ENCODE measurements around the gene C18orf32.

The C18orf32 gene

DNA sequence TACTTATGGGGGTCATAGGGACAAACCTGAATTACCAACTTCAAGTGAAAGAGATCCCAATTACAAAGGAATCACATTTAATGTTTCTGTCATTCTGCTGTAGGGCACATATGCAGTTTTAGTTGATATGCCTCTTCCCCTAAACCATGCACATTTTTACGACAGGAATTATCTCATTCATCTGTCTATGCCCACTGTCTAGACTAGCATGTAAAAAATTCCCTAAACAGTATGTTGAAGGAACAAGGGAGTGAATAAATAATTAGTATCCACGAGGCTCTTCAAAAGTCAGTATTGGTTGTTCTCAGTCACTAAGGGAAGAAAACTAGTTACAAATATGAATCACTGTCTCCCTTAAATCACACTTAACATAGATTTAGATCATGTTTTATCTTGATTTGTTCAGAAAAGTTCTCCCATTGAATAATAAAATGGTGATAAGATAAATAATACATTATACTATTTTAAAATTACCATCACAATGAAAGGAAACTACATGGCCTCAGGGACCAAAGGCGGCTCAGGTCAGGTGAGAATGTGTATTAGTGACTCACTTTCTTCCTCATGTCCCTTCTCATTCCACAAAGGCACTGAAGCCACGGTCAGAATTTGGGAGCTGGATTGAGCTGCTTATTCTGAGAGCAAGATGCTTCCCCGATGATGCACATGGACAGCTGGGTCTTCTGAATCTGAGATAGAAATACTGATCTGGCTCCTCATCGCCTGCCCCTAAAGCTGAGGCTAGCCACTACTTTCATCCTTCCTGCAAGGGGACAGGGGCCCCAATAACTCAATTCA lies 55.7 kb downstream of the C18orf32 start:
- Histone ChIP-seq H3K79me2 (peaks cover 18% of the 10 kb centered on the region), H3K9ac (no peak overlapping the region), H2AFZ (no peak overlapping the region), H3K27me3 (ENCODE audit: control insufficient read depth, insufficient read depth, low read length) (no peaks in the 10 kb centered on the region), H3K27ac (no peak overlapping the region), H3K4me1 (no peaks in the 10 kb centered on the region), H3K4me2 (ENCODE audit: low read length) (no peak overlapping the region), H3K36me3 (ENCODE audit: control insufficient read depth, insufficient read depth, low read length) (no peaks in the 10 kb centered on the region), H3K9me3 (ENCODE audit: control insufficient read depth, low read length) (no peaks in the 10 kb centered on the region), H3K4me3 (ENCODE audit: low read depth, low read length) (no peak overlapping the region)
- TF ChIP-seq, protein P1, sequence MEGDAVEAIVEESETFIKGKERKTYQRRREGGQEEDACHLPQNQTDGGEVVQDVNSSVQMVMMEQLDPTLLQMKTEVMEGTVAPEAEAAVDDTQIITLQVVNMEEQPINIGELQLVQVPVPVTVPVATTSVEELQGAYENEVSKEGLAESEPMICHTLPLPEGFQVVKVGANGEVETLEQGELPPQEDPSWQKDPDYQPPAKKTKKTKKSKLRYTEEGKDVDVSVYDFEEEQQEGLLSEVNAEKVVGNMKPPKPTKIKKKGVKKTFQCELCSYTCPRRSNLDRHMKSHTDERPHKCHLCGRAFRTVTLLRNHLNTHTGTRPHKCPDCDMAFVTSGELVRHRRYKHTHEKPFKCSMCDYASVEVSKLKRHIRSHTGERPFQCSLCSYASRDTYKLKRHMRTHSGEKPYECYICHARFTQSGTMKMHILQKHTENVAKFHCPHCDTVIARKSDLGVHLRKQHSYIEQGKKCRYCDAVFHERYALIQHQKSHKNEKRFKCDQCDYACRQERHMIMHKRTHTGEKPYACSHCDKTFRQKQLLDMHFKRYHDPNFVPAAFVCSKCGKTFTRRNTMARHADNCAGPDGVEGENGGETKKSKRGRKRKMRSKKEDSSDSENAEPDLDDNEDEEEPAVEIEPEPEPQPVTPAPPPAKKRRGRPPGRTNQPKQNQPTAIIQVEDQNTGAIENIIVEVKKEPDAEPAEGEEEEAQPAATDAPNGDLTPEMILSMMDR (IDR thresholded peaks at IDR 0.05): no peak
